Neuron (in vitro differentiated cells): ENCODE results near the gene VWA8.
"Not testable (repeated sequence)": the region's sequence is repeated elsewhere in the genome, so short reads cannot be mapped to it uniquely, and the experiment has no call there.

Experiments
- H2AFZ ChIP-seq: one replicate; pipeline ENCODE4 v1.6.1; 2013; ENCODE audit warnings: low read depth, mild to moderate bottlenecking, inconsistent platforms, low read length, moderate library complexity
- H3K27me3 ChIP-seq: one replicate; pipeline ENCODE4 v1.6.1; 2013; ENCODE audit warnings: low read length; ENCODE audit not compliant: insufficient read depth
- H3K36me3 ChIP-seq: one replicate; pipeline ENCODE4 v1.6.1; 2013; ENCODE audit warnings: low read length; ENCODE audit not compliant: insufficient read depth
- H3K4me1 ChIP-seq: one replicate; pipeline ENCODE4 v1.6.1; 2013; ENCODE audit warnings: low read length; ENCODE audit not compliant: insufficient read depth
- H3K4me3 ChIP-seq: 2 replicates; pipeline ENCODE4 v1.5.1; 2013; ENCODE audit warnings: mild to moderate bottlenecking, low read length, moderate library complexity
- H3K9me3 ChIP-seq: one replicate; pipeline ENCODE4 v1.6.1; 2013; ENCODE audit warnings: low read length

Gene VWA8

DNA sequence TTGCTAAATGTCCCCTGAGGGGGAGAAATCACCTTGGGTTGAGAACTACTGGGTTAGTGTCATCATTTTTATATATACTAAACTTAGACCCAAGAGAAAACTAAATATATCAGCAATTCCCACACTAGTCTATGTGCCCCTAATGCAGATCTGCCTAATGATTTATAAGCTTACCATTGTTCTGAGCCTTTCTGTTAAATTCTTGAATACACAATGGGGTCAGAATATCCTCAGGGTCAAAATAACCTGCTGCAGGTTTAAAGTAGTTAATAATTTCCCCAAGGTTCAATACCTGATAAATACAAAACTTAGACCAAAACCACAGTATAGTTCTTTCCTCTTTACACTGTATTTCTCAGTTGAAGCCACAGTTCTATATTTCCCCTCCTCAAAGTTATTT, 4.6 kb downstream of the VWA8 start:
- no peak overlapping the region for H3K4me3 ChIP-seq
- no peaks in the 10 kb centered on the region for H3K36me3 ChIP-seq
- H3K4me1 ChIP-seq = peaks cover 8% of the 10 kb centered on the region
- H3K9me3 ChIP-seq = no peaks in the 10 kb centered on the region
- no peaks in the 10 kb centered on the region for H3K27me3 ChIP-seq
- no peak overlapping the region for H2AFZ ChIP-seq

DNA sequence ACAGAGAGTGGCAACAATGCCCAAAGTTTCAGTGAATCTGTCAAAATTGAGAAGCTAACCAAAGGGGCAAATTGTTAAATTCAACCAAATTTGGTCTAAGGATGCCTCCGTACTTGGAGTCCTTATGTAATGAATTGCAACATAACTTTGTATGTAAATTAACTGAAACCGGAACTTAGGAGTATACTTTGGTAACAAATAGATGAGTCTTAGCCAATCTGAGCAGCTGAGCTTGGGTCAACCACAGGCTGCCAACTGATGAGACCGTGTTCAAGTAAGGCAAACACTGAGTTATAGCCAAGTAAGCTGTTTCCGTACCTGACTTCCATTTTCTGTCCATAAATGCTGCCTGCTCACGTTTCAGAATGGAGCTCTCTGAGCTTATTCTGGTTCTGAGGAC, 5.3 kb downstream of the VWA8 start:
- H3K9me3 ChIP-seq = no peaks in the 10 kb centered on the region
- peaks cover 8% of the 10 kb centered on the region for H3K4me1 ChIP-seq
- no peak overlapping the region for H2AFZ ChIP-seq
- H3K36me3 ChIP-seq = no peaks in the 10 kb centered on the region
- H3K4me3 ChIP-seq = no peak overlapping the region
- H3K27me3 ChIP-seq = no peaks in the 10 kb centered on the region

GRCh38 chr13:41954226-41954625, 6.7 kb downstream of the VWA8 start:
- Histone ChIP-seq H3K36me3 (no peaks in the 10 kb centered on the region), H3K27me3 (no peaks in the 10 kb centered on the region), H3K9me3 (no peaks in the 10 kb centered on the region), H2AFZ (no peak overlapping the region), H3K4me3 (no peak overlapping the region), H3K4me1 (no peaks in the 10 kb centered on the region)

- no peaks in the 10 kb centered on the region for H3K9me3 ChIP-seq
- H2AFZ ChIP-seq = no peak overlapping the region
- no peaks in the 10 kb centered on the region for H3K4me1 ChIP-seq
- no peaks in the 10 kb centered on the region for H3K27me3 ChIP-seq
- H3K36me3 ChIP-seq = no peaks in the 10 kb centered on the region
- no peak overlapping the region for H3K4me3 ChIP-seq
Measured at GRCh38 chr13:41952749-41953148, 8.2 kb downstream of the VWA8 start.

DNA sequence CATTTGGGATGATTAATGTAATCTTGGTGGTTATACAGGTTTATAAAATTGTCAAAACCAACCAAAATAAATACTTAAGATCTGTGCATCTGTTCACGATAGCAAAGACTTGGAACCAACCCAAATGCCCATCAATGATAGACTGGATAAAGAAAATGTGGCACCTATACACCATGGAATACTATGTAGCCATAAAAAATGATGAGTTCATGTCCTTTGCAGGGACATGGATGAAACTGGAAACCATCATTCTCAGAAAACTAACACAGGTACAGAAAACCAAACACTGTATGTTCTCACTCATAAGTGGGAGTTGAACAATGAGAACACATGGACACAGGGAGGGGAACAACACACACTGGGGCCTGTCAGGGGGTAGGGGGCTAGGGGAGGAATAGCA, 11.8 kb downstream of the VWA8 start:
- not testable (repeated sequence) for H3K4me1 ChIP-seq, H2AFZ ChIP-seq, H3K9me3 ChIP-seq, H3K4me3 ChIP-seq, H3K36me3 ChIP-seq, H3K27me3 ChIP-seq

GRCh38 chr13:41945926-41946325, 15.0 kb downstream of the VWA8 start:
- Histone ChIP-seq H2AFZ (no peak overlapping the region), H3K9me3 (peaks cover 5% of the 10 kb centered on the region), H3K27me3 (no peaks in the 10 kb centered on the region), H3K4me3 (no peak overlapping the region), H3K36me3 (no peaks in the 10 kb centered on the region), H3K4me1 (no peaks in the 10 kb centered on the region)

DNA sequence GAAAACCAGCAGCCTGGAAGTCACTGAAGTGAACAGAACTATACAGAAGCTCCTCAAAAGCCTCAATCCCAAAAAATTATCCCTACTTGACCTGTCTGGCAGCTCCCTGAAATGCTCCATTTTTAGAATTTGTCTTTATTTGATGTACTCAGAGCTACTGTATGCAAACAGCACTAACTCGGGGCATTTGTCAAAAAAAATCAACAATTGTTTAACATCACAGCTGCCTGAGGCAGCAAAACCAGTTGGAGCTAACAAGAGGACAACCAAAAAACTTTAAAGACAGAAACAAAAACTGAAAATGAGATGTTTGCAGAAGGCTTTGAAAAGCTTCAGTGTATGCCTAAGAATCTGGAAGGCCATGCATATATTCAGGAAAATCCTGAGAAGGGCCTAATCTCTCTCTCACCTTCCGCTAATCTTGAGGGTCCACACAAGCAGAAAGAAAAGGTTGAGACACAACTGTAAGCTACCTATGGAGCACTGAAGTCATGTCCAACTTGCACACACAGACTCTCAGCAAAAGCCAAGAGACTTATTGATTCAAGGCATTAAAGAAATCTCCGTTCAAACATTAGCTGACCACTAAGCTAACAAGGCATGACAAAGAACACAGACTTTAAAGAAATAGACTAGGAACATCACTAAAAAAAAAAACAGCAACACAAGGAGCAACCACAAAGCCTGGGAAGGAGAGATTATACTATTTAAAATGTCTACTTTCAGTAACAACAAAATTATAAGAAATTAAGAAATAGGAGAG, 16.1 kb downstream of the VWA8 start:
- Histone ChIP-seq H2AFZ (no peak overlapping the region), H3K4me1 (no peaks in the 10 kb centered on the region), H3K9me3 (peaks cover 5% of the 10 kb centered on the region), H3K36me3 (no peaks in the 10 kb centered on the region), H3K27me3 (no peaks in the 10 kb centered on the region), H3K4me3 (no peak overlapping the region)

- Histone ChIP-seq H3K4me3 (no peak overlapping the region), H2AFZ (no peak overlapping the region), H3K27me3 (no peaks in the 10 kb centered on the region)
Measured at GRCh38 chr13:41944229-41944628, 16.7 kb downstream of the VWA8 start.

GRCh38 chr13:41942462-41943094, 18.3 kb downstream of the VWA8 start:
- Histone ChIP-seq H3K36me3 (no peaks in the 10 kb centered on the region), H3K9me3 (peaks cover 4% of the 10 kb centered on the region), H2AFZ (no peak overlapping the region), H3K27me3 (no peaks in the 10 kb centered on the region), H3K4me3 (no peak overlapping the region), H3K4me1 (no peaks in the 10 kb centered on the region)

More at GRCh38 chr13:41944229-41944628, 16.7 kb downstream of the VWA8 start:
- Histone ChIP-seq H3K4me1 (no peaks in the 10 kb centered on the region), H3K36me3 (no peaks in the 10 kb centered on the region), H3K9me3 (peaks cover 5% of the 10 kb centered on the region)

DNA sequence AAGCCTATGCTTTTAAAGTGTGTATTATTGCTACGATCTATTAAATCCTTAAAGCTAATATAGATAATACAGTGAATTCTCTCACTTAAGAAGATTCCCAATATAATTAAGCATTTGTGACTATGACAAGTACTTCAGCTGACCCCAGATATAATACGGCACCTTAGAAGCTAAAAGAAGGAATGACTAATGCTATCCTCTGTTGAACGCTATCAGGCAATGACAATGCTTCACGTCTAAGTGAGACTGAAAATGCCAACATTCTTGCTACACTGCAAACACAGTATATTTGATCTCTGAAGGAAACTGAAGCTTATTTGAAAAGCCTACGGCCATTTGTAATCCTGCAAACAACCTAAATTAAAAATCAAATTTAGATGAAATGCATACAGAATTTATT, 19.7 kb downstream of the VWA8 start:
- Histone ChIP-seq H3K4me1 (no peaks in the 10 kb centered on the region), H3K36me3 (peaks cover 2% of the 10 kb centered on the region), H2AFZ (no peak overlapping the region), H3K9me3 (no peaks in the 10 kb centered on the region), H3K4me3 (no peak overlapping the region), H3K27me3 (no peaks in the 10 kb centered on the region)

DNA sequence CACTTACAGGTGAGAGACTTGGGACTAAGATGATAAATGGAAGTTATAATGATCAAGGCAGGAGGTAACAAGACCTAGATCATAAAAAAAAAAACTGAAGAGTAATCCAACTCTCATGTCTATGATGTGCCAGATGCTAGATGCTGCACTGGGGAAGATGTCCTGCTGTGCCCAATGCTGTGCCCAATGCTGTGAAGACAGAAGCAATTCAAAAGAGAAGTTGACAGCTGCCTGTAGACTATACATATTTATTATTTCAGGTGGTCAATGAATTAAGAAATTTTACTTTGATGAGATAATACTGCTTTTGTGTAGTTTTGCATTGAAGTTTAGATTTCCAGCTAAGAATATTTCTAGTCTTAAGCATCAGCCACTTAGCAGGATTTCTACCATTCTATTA, 21.5 kb downstream of the VWA8 start:
- no peak overlapping the region for H3K4me3 ChIP-seq
- no peaks in the 10 kb centered on the region for H3K4me1 ChIP-seq
- no peaks in the 10 kb centered on the region for H3K9me3 ChIP-seq
- peaks cover 2% of the 10 kb centered on the region for H3K36me3 ChIP-seq
- H3K27me3 ChIP-seq = no peaks in the 10 kb centered on the region
- H2AFZ ChIP-seq = no peak overlapping the region

- no peaks in the 10 kb centered on the region for H3K27me3 ChIP-seq
Measured at GRCh38 chr13:41938918-41939317, 22.0 kb downstream of the VWA8 start.

GRCh38 chr13:41937388-41937787, 23.5 kb downstream of the VWA8 start:
- H3K9me3 ChIP-seq = no peaks in the 10 kb centered on the region
- H3K36me3 ChIP-seq = peaks cover 2% of the 10 kb centered on the region
- no peaks in the 10 kb centered on the region for H3K4me1 ChIP-seq
- no peak overlapping the region for H3K4me3 ChIP-seq
- H3K27me3 ChIP-seq = no peaks in the 10 kb centered on the region
- no peak overlapping the region for H2AFZ ChIP-seq

More at GRCh38 chr13:41938918-41939317, 22.0 kb downstream of the VWA8 start:
- H3K9me3 ChIP-seq = no peaks in the 10 kb centered on the region
- no peaks in the 10 kb centered on the region for H3K4me1 ChIP-seq
- H3K36me3 ChIP-seq = peaks cover 2% of the 10 kb centered on the region
- no peak overlapping the region for H2AFZ ChIP-seq
- no peak overlapping the region for H3K4me3 ChIP-seq

- Histone ChIP-seq H3K4me3 (no peak overlapping the region), H2AFZ (no peak overlapping the region), H3K4me1 (no peaks in the 10 kb centered on the region), H3K27me3 (no peaks in the 10 kb centered on the region), H3K9me3 (no peaks in the 10 kb centered on the region), H3K36me3 (peaks cover 2% of the 10 kb centered on the region)
Measured at GRCh38 chr13:41935501-41935900, 25.4 kb downstream of the VWA8 start.
